GM19467 (cell line): ENCODE data around the gene NLGN1.

ENCODE experiments used
- ATAC-seq: cut with Tn5 transposase; IDR thresholded peaks from one replicate; pipeline ENCODE4 v1.9.1; 2021; ENCODE audit warnings: mild to moderate bottlenecking, moderate library complexity; ENCODE audit not compliant: unreplicated experiment

NLGN1 gene

DNA sequence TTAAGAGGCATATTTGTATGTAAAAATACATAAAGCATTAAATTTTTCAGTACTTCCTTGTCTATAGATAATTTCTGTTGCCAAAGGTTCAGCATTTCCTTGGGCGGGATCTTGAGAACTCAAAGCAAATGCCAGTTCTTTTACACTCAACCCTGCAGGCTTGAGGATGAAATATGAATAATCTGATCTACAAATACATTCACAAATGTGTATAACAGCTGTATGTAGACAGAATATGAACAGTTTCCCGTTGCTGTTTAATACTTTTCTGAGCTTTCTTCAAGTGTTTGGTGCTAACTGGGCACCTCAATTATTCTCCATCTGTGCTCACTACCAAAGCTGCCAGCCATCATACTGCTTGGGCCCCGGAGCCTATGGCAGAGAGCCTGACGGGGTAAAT, 661.3 kb downstream of the NLGN1 start:
- no peak for ATAC-seq

DNA sequence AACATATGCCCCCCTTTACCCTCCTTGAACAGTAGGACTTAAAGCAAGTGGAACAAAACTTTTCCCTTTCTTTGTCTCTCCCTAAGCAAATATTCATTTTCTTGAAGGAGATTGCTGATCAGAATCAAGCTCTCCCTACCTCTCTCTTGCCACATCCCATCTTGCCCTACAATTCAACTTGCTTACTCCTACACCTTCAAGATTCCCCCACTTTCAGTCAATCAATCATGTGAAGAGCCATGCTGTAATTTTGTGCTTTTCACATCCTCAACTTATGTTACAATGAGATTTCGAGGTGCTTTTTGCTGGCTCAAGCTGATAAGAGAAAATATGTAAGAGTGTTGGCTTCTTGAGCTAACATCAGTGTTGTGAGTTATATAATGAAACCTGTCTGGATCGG, 662.9 kb downstream of the NLGN1 start:
- no peak for ATAC-seq

DNA sequence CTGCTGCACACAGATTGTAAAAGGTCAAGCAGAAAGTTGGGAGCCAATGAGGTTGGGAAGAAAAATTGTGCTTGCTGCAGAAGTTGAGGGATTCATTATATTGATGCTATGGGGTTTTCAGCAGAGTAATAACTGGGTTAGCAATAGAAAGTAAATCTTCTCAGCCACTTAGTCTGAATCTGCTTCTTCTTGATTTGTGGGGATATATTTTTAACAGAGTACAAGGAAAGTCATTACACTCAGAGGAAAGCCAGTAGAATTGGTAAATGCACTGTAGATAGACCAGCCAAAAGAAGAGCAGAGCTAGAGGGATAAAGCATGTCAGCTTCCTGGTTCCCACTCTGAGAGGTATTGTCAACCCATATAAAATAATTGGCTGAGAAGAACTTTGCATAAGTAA, 663.6 kb downstream of the NLGN1 start:
- ATAC-seq = no peak

DNA sequence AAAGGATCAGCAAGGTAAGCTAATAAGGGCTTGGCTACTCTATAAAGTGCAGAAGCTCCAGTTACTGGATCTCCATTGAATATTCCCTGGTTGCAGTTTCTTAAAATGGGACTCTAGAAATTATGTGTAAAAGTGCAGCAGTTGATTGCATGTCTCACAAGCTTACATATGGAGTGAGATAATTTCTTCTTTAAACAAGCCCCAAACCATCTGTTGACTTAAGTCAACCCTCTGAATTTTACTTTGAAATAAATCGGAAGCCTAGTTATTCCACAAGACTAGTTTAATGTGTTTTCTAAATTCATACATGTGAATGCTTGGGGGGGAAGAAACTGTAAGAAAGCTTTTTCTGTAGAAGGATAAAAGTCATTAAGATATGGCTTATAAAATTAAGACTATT, 664.2 kb downstream of the NLGN1 start:
- ATAC-seq = no peak

DNA sequence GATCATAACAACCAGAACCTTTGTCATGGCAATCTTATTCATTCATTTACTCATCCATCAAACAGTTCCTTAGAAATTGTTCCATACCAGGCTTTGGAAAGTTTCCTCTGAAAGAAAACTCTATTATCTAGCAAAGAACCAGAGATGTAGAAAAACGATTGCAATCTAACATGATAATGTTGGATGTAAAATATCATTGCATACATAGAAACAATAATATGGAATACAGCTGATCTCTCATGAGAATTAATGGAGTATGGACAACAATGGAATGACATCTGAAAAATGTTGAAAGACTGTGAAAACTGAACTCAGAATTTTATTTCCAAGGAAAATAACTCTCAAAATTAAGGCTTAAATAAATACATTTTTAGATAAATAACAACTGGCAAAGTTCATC, 665.4 kb downstream of the NLGN1 start:
- ATAC-seq = no peak

DNA sequence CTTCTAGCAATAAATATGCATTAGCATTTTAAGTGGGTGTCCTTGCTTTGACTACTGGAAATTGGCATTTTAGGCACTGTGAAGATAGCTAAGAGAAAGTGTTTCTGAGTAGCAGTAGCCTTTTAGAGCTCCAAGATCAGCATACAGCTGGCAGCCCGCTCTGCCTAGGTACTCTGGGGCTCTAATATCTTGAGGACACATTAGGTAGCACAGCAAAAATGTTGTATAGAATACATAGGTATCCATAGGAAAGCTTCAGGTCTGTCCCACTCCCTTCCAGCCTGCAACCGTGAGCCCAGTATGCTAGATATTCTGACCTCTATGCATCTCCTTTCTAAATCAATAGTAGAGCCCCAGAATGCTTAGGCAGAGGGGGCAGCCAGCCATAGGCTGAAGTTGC, 670.5 kb downstream of the NLGN1 start:
- ATAC-seq = no peak

DNA sequence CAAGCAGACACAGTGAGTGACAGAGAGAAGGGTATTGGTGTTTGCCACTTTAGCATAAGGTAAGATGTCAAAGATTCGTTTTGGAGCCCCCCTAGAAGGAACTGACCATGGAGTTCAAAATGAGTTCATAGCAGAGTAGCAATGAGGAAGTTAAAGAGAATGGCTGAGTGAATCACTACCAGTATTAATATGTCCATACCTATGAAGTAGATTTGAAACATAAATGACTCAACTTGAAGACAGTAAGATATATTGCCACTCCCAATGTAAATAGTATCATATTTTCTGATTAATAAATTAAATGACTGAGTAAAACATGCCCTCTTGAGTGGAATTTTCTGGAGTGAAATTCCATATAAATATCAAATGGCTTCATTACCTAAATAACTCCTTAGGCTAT, 675.1 kb downstream of the NLGN1 start:
- no peak for ATAC-seq

DNA sequence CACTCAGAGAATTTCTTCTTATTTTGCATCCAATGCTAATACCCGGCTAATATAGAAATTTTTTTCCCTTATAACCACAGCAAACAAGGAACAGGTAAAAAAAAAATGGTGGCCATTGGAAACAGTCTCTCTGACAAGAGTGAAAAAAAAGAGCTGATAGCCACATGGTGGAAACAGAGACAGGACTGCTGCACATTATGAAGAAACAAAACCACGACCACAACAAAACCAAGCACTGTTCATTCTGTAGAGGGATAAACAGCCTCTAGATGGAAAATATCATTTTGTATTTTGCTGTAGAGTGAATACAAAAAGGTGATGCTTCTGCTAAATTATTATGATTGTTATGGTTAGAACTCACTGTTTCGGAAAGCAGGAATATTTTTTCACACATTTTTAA, 686.2 kb downstream of the NLGN1 start:
- no peak for ATAC-seq

DNA sequence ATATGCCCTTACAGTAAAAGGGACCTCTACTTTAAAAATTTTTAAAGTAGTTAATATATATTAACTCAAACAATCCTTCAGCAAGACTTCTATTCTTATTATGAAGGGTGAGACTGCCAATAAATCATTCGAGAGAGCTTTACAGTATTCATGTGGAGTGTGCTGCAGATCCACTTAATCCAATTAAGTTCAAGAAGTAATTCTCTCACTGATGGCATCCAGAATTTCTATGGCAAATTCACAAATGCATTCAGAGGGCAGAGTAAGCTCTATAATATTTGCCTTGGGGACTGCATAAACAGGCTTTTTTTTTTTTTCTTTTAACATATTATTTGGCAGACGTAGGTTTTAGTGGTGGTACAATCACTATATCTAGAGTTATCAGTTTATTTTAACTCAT, 692.0 kb downstream of the NLGN1 start:
- no peak for ATAC-seq

DNA sequence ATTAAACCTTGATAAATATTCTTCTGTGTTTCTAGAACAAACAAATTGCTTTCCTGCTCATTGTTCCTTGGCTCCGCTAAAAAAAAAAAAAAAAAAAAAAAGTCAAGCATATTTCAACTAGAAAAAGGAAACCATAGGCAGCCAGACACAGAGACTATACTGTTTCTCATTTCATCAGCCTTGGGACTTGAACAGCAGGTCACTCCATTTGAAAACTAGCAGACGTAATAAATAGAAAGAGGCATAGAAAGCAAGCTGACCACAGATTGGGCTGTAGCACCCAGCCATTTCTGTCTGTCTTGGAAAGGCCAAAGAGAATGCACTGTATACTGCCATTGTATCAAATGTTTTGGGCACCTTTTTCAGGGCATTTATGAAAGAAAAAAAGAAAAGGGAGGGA, 697.1 kb downstream of the NLGN1 start:
- ATAC-seq = no peak

DNA sequence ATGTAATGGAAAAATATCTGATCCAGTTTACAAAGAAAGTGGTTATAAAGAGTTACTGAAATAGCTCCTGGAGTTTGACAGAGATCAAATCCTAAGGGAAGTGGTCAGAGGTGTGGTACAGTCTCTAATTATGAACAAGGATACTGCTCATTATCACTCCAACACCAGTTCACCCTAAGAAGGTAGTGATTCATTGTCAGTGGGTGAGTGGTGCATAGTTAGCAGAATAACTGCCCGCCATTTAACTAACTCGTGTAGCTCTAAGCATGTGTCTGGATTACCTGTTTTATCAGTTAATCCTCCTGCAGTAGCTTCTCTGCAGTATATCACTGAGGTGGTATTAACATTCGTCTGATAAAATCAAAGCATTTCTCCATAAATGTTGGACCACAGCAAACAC, 700.1 kb downstream of the NLGN1 start:
- no peak for ATAC-seq

DNA sequence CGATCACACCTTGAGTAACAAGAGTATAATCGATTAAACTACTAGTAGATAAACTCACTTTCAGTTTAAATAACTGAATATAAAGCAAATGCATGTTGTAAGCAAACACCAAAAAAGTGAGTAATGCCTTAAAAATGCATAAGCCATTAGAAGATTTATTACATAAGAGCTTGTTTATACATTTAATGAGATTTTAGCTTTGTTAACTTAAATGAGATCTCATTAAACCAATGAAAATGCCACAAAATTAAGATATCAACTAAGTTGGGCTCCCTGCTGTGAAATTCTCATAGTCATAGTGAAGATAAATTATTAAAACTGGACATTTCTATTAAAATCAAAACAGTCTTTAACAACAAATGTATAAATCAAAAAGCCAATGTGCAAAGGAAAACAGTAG, 701.2 kb downstream of the NLGN1 start:
- ATAC-seq = no peak

DNA sequence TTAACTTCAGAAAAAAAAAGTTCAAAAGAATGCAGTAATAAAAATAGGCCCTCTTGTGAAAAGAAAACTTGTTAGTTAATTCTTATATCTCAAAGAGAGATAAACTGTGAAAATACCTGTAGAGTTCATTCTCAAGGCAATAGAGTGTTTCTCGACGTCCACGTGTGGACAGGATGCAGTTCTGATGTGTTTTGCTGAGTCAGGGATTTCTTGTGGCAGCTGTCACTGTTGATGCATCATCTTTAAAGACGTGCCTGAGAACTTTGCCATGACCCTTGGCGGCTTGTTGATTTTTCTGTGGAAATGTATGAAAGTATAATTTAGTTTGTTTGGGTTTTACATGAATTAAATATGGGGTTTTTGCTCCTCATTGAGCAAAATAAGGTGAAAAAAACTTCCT, 702.2 kb downstream of the NLGN1 start:
- ATAC-seq = no peak

DNA sequence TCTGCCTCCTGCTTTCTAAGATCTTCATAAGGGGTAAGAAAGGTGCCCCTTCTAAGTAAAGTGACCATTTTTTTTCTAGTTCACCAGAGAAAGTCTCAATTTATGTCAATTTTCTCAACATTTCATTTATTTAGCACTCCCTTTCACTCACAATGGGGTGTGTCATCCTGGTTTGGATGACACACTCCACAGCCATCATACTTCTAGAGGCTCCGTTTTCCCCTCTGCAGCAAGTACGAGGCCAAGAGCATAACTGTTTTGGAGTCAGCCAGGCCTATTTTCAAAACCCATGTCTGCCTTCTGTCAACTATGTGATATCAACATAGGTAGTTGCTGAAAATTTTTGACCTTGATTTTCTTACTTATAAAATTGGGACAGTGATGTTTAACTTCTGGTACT, 703.2 kb downstream of the NLGN1 start:
- no peak for ATAC-seq

DNA sequence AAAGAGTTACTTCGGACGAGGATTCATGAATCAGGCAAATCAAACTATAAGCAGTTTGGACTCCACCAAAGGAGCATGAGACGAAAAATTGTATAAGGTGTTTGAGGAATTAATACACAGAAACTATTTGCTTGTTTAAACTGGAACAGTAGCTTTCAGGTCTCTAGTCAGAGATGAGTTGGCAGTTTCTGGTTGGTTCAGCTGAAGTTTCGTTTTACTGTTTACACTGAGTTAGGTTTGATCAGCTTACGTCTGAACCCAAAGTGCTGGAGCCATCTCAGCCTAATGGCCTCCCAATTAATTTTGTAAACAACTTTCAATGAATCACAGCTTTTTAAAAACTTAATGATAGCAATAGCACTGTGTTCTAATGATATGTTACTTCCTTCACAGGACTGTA, 703.7 kb downstream of the NLGN1 start:
- no peak for ATAC-seq

DNA sequence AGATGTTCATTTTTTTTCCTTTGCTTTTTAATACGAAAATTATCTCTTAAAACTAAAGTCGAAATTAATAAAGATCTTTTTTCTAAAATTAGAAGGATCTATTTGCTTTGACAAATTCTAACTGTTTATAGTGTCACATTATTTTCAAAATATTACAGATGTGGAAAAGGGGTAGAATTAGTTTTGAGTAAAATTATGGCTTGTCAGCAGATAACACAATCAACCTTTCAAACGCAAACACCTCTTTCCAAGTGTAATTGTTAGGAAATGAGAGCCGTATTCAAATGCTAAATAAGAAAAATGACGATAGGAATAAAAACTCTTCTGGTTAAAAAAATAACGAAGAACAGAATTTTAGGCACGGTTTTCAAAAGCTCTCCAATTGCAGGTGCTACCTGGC, 704.7 kb downstream of the NLGN1 start:
- ATAC-seq = no peak

DNA sequence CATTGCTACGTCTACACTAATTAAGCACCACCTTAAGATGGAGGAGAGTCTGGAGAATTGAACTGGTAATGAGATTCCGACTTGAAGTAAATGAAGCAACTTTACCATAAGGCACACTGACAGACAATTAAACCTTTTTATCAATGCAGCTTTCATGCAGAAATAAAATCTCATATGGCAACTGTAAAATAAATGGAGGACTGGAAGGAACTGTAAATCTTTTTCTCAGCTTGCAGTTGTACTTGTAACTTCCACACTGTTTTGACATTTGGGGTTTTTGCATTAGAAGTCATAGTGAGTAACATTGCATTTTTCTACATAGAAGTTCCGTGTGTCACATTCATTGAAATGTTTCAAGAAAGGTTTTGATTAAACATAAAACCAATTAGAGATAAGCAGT, 705.3 kb downstream of the NLGN1 start:
- no peak for ATAC-seq

DNA sequence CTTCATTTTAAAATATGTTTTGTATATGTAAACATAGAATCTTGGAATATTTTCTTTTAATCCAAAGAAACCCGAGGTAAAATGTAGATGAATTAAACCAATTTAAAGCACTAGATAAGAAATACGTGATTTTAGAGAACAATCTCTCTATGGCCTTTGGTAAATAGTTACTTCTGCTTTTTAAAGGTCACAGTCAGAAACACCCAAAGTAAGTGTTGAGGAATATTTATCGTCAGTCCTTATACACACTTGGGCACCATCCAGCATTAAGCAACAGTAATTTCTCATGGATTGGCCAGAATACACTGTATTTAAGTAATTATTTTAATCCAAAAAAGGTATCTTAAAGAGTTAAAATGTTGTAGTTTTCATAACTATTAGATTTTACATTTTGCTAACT, 713.2 kb downstream of the NLGN1 start:
- ATAC-seq = no peak

DNA sequence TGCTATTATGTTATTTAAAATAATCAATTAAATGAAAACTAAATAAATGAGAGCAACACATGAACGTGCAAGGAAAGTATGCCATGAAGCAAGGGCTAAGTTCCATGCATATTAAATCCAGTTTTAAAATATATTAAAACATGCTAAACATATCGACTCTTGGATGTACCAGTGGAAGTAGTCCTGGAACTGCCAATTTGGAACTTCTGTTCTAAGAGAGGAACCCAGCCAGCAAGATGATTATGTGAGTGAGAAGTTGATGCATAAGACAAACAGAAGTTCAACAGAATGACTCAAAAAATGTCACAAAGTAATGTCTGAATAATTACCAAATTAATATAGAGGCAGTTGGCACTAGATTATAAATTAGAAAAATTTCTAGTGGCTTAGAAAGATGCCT, 714.2 kb downstream of the NLGN1 start:
- no peak for ATAC-seq

DNA sequence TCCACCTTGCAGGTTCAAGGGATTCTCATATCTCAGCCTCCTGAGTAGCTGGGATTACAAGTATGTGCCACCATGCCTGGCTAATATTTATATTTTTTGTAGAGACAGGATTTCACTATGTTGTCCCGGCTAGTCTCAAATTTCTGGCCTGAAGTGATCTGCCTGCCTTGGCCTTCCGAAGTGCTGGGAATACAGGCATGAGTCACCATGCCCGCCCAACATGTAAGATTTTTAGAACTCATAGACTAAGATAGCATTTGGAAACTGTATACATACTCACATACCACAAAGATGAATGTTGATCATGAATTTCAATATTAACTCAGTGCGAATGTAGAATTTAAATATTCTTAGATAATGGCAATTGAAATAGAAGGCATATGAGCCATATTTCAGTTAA, 718.9 kb downstream of the NLGN1 start:
- no peak for ATAC-seq

DNA sequence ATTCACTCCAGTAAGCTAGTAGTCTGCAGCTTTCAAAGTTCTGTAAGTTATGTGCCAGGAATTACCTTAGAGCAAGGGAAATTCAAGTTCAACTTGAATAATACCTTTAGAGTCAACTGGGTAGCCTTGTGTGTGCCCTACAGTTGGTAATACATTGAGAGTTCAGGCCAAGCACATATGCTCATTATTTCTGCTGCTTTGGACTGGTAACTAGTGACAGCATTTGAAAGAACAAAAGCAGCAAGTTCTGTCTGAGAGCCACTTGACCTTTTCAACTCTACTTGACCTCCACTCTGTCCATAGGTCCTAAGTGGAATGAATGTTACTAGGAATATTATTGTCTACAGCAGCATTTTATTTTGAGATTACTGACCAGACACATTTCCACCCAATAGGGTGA, 723.5 kb downstream of the NLGN1 start:
- ATAC-seq = no peak

DNA sequence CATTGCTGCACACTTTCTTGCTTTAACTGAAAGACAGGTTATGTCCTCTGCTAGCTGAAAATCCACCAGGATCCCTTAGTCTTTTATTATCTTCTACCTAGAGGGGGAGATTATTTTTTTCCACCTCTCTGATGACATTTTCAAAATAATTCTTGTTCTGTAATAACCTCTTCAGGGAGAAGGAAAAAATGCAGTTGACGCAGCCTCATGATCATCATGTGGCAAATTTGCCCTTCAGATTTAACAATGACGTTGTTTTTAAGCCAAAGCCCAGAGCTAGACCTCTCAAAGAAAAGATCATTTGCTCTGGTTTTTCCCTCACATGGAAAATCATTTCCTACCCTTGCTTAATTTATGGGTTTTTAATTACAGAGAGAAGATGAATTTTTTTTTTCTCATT, 724.9 kb downstream of the NLGN1 start:
- ATAC-seq = no peak

DNA sequence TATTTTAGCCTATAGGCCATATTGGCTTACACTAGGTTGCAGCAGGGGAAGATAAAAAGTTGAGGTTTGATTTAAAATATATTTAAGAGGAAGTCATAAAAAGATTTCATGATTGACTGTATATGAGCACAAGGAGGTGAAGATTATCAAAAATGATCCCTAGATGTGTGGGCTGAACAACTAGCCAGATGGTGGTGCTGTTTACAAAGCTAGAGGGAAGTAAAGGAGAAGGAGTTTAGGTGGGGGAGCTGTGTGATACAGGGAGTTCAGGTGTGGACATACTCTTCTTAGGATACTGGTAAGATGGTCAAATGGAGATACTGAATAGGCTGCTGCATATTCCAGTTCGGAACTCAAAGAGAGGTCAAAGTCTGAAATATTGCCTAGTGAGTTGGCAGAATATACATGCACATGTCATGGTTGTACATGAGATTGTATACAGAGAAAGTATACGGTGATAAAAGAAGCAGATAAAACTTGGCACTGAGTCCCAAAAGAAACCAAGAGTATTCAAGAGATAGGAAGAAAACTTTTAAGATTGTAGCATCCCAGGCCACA, 727.8 kb downstream of the NLGN1 start:
- ATAC-seq = no peak
